SK-N-SH treated with all-trans-retinoic acid at 6 μM for 48 hours (cell line): ENCODE data around the gene ALB.

Experiments
- ARNTL ChIP-seq: fragments of 450-650 bp; formaldehyde crosslinking; IDR thresholded peaks from 2 replicates; pipeline ENCODE4 v1.5.0; 2020; ENCODE audit warnings: low read depth, mild to moderate bottlenecking, moderate library complexity, borderline replicate concordance
- BACH2 ChIP-seq: fragments of 250-450 bp; sonication (Bioruptor Pico); IDR thresholded peaks from 2 replicates; pipeline ENCODE4 v1.9.0; 2021; ENCODE audit warnings: mild to moderate bottlenecking, borderline replicate concordance
- ESRRG ChIP-seq: fragments of 250-450 bp; sonication (Bioruptor Pico); IDR thresholded peaks from 2 replicates; pipeline ENCODE4 v1.6.1; 2021; ENCODE audit warnings: mild to moderate bottlenecking
- PATZ1 ChIP-seq: fragments of 250-450 bp; sonication (Bioruptor Pico); IDR thresholded peaks from 2 replicates; pipeline ENCODE4 v1.8.0; 2020; ENCODE audit warnings: mild to moderate bottlenecking, moderate library complexity, borderline replicate concordance
- TOX ChIP-seq: fragments of 250-450 bp; sonication (Bioruptor Pico); IDR thresholded peaks from 2 replicates; pipeline ENCODE4 v1.8.0; 2021; ENCODE audit warnings: mild to moderate bottlenecking, moderate library complexity, borderline replicate concordance
- TSHZ2 ChIP-seq: fragments of 250-450 bp; sonication (Bioruptor Pico); IDR thresholded peaks from 2 replicates; pipeline ENCODE4 v1.5.0; 2020; ENCODE audit warnings: mild to moderate bottlenecking, moderate library complexity
- TF ChIP-seq, protein P1 (sequence below): fragments of 250-450 bp; sonication (Bioruptor Pico); IDR thresholded peaks from 2 replicates; pipeline ENCODE4 v1.8.0; 2021; ENCODE audit warnings: low read depth, mild to moderate bottlenecking, moderate library complexity, borderline replicate concordance

GRCh38 chr4:73445383-73446335 is 41.6 kb downstream of the ALB start:
- TF ChIP-seq ESRRG (CRISPR knock-in tag), result no peak
- no peak for TF ChIP-seq PATZ1 (CRISPR knock-in tag)
- no peak for TF ChIP-seq TSHZ2
- TF ChIP-seq ARNTL, result no peak
- TF ChIP-seq TOX (CRISPR knock-in tag), result no peak
- TF ChIP-seq, protein P1, sequence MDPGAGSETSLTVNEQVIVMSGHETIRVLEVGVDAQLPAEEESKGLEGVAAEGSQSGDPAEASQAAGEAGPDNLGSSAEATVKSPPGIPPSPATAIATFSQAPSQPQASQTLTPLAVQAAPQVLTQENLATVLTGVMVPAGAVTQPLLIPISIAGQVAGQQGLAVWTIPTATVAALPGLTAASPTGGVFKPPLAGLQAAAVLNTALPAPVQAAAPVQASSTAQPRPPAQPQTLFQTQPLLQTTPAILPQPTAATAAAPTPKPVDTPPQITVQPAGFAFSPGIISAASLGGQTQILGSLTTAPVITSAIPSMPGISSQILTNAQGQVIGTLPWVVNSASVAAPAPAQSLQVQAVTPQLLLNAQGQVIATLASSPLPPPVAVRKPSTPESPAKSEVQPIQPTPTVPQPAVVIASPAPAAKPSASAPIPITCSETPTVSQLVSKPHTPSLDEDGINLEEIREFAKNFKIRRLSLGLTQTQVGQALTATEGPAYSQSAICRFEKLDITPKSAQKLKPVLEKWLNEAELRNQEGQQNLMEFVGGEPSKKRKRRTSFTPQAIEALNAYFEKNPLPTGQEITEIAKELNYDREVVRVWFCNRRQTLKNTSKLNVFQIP (CRISPR knock-in tag), result no peak
- no peak for TF ChIP-seq BACH2 (CRISPR knock-in tag)
